ENCODE results near the gene ASB17.

DNA sequence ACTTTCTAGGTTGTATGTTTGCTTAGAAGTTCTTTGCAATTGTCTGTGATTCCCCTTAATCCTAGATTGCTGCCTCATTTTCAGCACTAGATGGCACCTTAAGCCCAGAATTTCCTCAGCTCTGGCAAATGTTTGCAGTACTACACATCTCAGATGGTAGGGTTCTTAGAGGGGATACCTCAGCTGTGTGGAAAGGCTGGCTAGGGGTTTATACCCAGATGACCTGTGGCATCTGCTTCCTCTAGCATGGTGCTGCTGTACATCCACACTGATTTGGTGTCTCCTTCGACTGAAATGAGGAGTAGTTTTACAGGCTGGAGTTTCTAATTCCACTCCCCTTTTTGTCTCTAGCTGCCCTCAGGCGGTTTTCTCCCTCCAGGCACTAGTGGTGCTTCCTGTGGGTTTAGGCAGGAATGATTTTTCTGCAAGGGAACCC, 23.5 kb downstream of the ASB17 start:
- TF ChIP-seq CTCF (IDR thresholded peaks at IDR 0.05) = peak in 2 of 6 experiments; percentile 20 to 21
- TF ChIP-seq POLR2A (IDR thresholded peaks at IDR 0.05) = no peak
